CD14-positive monocyte (primary cell): Measurements from ENCODE around the gene ANKRD12. TPM values are rescaled to one million over a fixed set of nuclear protein-coding genes. Genes with fewer than 3 reads are reported as not detected.

Source experiments
- DNase-seq, 3 donors: peaks; one replicate each; pipeline ENCODE4 v3.0.0-alpha.2; 2011 to 2022
- H2AFZ ChIP-seq: 2 replicates; pipeline ENCODE4 v1.6.0; 2012; ENCODE audit warnings: mild to moderate bottlenecking, low read depth, low read length, inconsistent platforms; ENCODE audit not compliant: insufficient read depth, poor library complexity, severe bottlenecking
- H3K27ac ChIP-seq, 2 donors: 1 replicate in 1 of 2; 2 replicates in 1 of 2; pipeline ENCODE4 v1.5.1; 2012 to 2013; ENCODE audit warnings: low read length in 2 of 2, control low read depth in 1 of 2, inconsistent platforms in 1 of 2, low read depth in 1 of 2, mild to moderate bottlenecking in 1 of 2
- H3K27me3 ChIP-seq, 2 donors: one replicate each; pipeline versions ENCODE4 v1.6.0 to v1.6.1; 2011 to 2013; ENCODE audit warnings: low read length in 2 of 2; ENCODE audit not compliant: control insufficient read depth in 2 of 2, insufficient read depth in 2 of 2
- H3K36me3 ChIP-seq, 2 donors: replicated peaks in 1 of 2; 1 replicate in 1 of 2; 2 replicates in 1 of 2; pipeline versions ENCODE4 v1.5.1 to v1.6.1; 2012 to 2013; ENCODE audit warnings: low read length in 2 of 2, control low read depth in 1 of 2, inconsistent platforms in 1 of 2, mild to moderate bottlenecking in 1 of 2; ENCODE audit not compliant: insufficient read depth in 2 of 2, control insufficient read depth in 1 of 2
- H3K4me1 ChIP-seq, 2 donors: 1 replicate in 1 of 2; 2 replicates in 1 of 2; pipeline versions ENCODE4 v1.5.1 to v1.6.1; 2012 to 2013; ENCODE audit warnings: low read length in 2 of 2, control low read depth in 1 of 2, inconsistent platforms in 1 of 2, mild to moderate bottlenecking in 1 of 2, moderate library complexity in 1 of 2; ENCODE audit not compliant: insufficient read depth in 2 of 2, control insufficient read depth in 1 of 2
- H3K4me2 ChIP-seq: replicated peaks from 2 replicates; pipeline ENCODE3; 2012; ENCODE audit warnings: low read length, moderate library complexity, mild to moderate bottlenecking; ENCODE audit not compliant: poor library complexity, severe bottlenecking; ENCODE audit errors: extremely low read depth
- H3K4me3 ChIP-seq, 3 experiments: fragments of 200-600 bp in 1 of 3; sonication (generic) in 1 of 3; replicated peaks in 1 of 3; 1 replicate in 2 of 3; 2 replicates in 1 of 3; pipeline ENCODE4 v1.5.1; 2011 to 2013; ENCODE audit warnings: low read length in 3 of 3, mild to moderate bottlenecking in 3 of 3, control low read depth in 2 of 3, low read depth in 2 of 3, inconsistent platforms in 1 of 3, moderate library complexity in 1 of 3
- H3K79me2 ChIP-seq: 2 replicates; pipeline ENCODE4 v1.6.0; 2012; ENCODE audit warnings: mild to moderate bottlenecking, control low read depth, inconsistent platforms, low read length, moderate library complexity; ENCODE audit not compliant: insufficient read depth
- H3K9ac ChIP-seq: 2 replicates; pipeline ENCODE4 v1.6.0; 2017; ENCODE audit warnings: low read length, mild to moderate bottlenecking; ENCODE audit not compliant: insufficient read depth, poor library complexity, severe bottlenecking
- H3K9me3 ChIP-seq, 2 donors: replicated peaks in 1 of 2; 1 replicate in 1 of 2; 2 replicates in 1 of 2; pipeline versions ENCODE4 v1.5.1 to v1.6.1; 2012 to 2013; ENCODE audit warnings: low read length in 2 of 2, control low read depth in 1 of 2; ENCODE audit not compliant: control insufficient read depth in 1 of 2, insufficient read depth in 1 of 2
- H4K20me1 ChIP-seq: 2 replicates; pipeline ENCODE4 v1.6.0; 2012; ENCODE audit warnings: mild to moderate bottlenecking, low read length, control low read depth, moderate library complexity; ENCODE audit not compliant: insufficient read depth
- H3K27ac Mint-ChIP-seq, 7 donors: one replicate each; pipeline ENCODE4 v1.8.0; 2020; ENCODE audit warnings: mild to moderate bottlenecking in 7 of 7, mixed read lengths in 7 of 7, moderate library complexity in 6 of 7, inconsistent platforms in 2 of 7
- H3K27me3 Mint-ChIP-seq, 3 donors: one replicate each; pipeline ENCODE4 v1.8.0; 2021 to 2022; ENCODE audit warnings: low read depth in 3 of 3, mild to moderate bottlenecking in 3 of 3, mixed read lengths in 3 of 3, moderate library complexity in 3 of 3, inconsistent platforms in 1 of 3
- H3K36me3 Mint-ChIP-seq, 2 donors: one replicate each; pipeline ENCODE4 v1.8.0; 2020; ENCODE audit warnings: mixed read lengths in 2 of 2, inconsistent platforms in 1 of 2, mild to moderate bottlenecking in 1 of 2
- H3K4me1 Mint-ChIP-seq: one replicate; pipeline ENCODE4 v1.8.0; 2020; ENCODE audit warnings: mild to moderate bottlenecking, mixed read lengths
- H3K4me3 Mint-ChIP-seq, 2 donors: one replicate each; pipeline ENCODE4 v1.8.0; 2020; ENCODE audit warnings: mild to moderate bottlenecking in 2 of 2, mixed read lengths in 2 of 2, moderate library complexity in 1 of 2
- H3K9me3 Mint-ChIP-seq, 7 donors: one replicate each; pipeline ENCODE4 v1.8.0; 2020 to 2022; ENCODE audit warnings: mixed read lengths in 7 of 7, mild to moderate bottlenecking in 6 of 7, moderate library complexity in 6 of 7, inconsistent platforms in 2 of 7
- WGBS: methylation state at CpG from one replicate; pipeline ENCODE4 v1.1.5; 2013; ENCODE audit warnings: missing lambda C conversion rate; ENCODE audit not compliant: insufficient coverage; 5-methylcytosine and 5-hydroxymethylcytosine counted together
- intact Hi-C, 2 donors: fragments of 100-400 bp; cut with micrococcal nuclease; formaldehyde crosslinking; loops; one replicate each; pipeline versions ENCODE4 v1.15.0 to v1.15.1; 2023
- polyA plus RNA-seq, 3 donors: library from polyadenylated mRNA; depleted of rRNA in 1 of 3; unstranded in 2 of 3; stranded (reverse) in 1 of 3; fragments of 300-500 nt in 2 of 3; fragments of >200 nt in 1 of 3; fragmentation: Illumina TruSeq in 2 of 3; gene quantifications; 1 replicate in 2 of 3; 2 replicates in 1 of 3; pipeline ENCODE4 v1.2.3, GENCODE V29; 2012 to 2021
- TF ChIP-seq, protein P1 (sequence below): fragments of 200-600 bp; IDR thresholded peaks from one replicate; pipeline ENCODE4 v1.8.0; 2022; ENCODE audit warnings: antibody characterized with exemption, mild to moderate bottlenecking

Gene ANKRD12
- polyA plus RNA-seq, 3 donors: 9.3 to 15.5 (median 15.4) TPM

DNA sequence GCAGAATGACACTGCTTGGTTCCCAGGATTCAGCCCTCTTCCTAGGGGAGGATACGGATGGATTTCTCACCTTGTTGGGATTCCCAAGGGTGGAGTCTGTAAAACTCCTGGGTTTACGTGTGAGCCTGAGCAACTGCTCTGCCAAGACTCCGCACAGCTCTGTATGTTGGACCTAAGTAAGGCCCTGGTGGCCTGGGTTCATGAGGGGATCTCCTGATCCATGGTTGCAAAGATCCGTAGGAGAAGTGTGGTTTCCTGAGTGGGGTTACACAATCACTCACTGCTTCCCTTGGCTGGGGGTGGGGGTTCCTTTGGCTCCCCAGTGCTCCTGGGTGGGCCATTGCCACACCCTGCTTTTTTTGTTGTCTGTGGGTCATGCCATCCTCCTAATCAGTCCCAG, 37.7 kb downstream of the ANKRD12 start:
- Histone ChIP-seq H3K27ac (peak overlapping the region; percentile 34 to 74), H2AFZ (no peak overlapping the region), H3K9ac (no peak overlapping the region), H3K36me3 (peaks cover 0 to 3% of the 10 kb centered on the region in 2 donors), H3K79me2 (peaks cover 92% of the 10 kb centered on the region), H3K9me3 (no peaks in the 10 kb centered on the region), H3K4me1 (peaks cover 23 to 42% of the 10 kb centered on the region in 2 donors), H4K20me1 (peaks cover 92% of the 10 kb centered on the region), H3K4me2 (peak overlapping the region; percentile 69), H3K4me3 (peak overlapping the region in 1 of 3 experiments; percentile 50), H3K27me3 (no peaks in the 10 kb centered on the region)
- Mint-ChIP-seq H3K36me3 (peaks cover 8 to 14% of the 10 kb centered on the region in 2 donors), H3K27me3 (no peaks in the 10 kb centered on the region), H3K4me1 (peaks cover 70% of the 10 kb centered on the region), H3K9me3 (peaks cover 1 to 5% (median 2%) of the 10 kb centered on the region in 7 donors), H3K4me3 (peak overlapping the region; percentile 33 to 34), H3K27ac (peak overlapping the region; percentile 21 to 80 (median 59))
- WGBS: 13% methylated on average over 4 of the region's 4 CpGs
- peak; percentile 23 to 72 (median 45) for DNase-seq
- TF ChIP-seq, protein P1, sequence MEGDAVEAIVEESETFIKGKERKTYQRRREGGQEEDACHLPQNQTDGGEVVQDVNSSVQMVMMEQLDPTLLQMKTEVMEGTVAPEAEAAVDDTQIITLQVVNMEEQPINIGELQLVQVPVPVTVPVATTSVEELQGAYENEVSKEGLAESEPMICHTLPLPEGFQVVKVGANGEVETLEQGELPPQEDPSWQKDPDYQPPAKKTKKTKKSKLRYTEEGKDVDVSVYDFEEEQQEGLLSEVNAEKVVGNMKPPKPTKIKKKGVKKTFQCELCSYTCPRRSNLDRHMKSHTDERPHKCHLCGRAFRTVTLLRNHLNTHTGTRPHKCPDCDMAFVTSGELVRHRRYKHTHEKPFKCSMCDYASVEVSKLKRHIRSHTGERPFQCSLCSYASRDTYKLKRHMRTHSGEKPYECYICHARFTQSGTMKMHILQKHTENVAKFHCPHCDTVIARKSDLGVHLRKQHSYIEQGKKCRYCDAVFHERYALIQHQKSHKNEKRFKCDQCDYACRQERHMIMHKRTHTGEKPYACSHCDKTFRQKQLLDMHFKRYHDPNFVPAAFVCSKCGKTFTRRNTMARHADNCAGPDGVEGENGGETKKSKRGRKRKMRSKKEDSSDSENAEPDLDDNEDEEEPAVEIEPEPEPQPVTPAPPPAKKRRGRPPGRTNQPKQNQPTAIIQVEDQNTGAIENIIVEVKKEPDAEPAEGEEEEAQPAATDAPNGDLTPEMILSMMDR: no peak
- intact Hi-C loops: no loop called here

DNA sequence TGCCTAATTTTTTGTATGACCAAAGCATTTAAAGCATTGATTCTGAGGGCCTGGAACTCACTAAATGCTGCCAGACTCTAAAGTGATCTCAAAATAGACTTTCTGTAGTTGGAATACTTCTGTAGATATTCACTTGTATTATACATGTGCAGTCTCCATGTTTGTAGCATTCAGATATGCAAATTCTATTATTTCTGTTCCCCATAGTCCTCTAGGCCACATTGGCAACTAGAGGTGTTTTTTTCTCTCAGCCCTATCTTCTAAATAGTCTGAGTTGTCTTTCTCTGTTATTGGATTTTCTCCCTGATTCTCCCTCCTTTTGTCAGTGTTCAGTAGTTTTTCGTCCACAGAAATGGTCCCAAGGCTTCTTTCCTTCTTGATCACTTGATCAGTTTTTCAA, 38.5 kb downstream of the ANKRD12 start:
- Mint-ChIP-seq H3K27ac (peak overlapping the region in 1 of 7 donors; percentile 10), H3K4me3 (no peak overlapping the region), H3K4me1 (peaks cover 65% of the 10 kb centered on the region), H3K36me3 (peaks cover 10 to 14% of the 10 kb centered on the region in 2 donors), H3K27me3 (no peaks in the 10 kb centered on the region), H3K9me3 (peaks cover 0 to 5% (median 2%) of the 10 kb centered on the region in 7 donors)
- Histone ChIP-seq H2AFZ (no peak overlapping the region), H3K4me2 (no peak overlapping the region), H3K4me3 (no peak overlapping the region), H3K9ac (no peak overlapping the region), H3K27me3 (no peaks in the 10 kb centered on the region), H3K27ac (peak overlapping the region in 1 of 2 donors; percentile 74), H4K20me1 (peaks cover 100% of the 10 kb centered on the region), H3K4me1 (peaks cover 23 to 42% of the 10 kb centered on the region in 2 donors), H3K79me2 (peaks cover 100% of the 10 kb centered on the region), H3K36me3 (peaks cover 0 to 11% of the 10 kb centered on the region in 2 donors), H3K9me3 (no peaks in the 10 kb centered on the region)
- DNase-seq: no peak
- TF ChIP-seq, protein P1: no peak
- WGBS: no CpG with 5 or more reads among the region's 1 CpG
- intact Hi-C loops: no loop called here
